DOHH2 (cell line): ENCODE measurements around the gene EIF2AK2.

Source experiments
- H3F3A ChIP-seq: fragments of 200-600 bp; sonication (generic), shearing (Covaris generic); 2 replicates; pipeline ENCODE4 v1.6.0; 2016; ENCODE audit warnings: antibody characterized with exemption, mild to moderate bottlenecking; ENCODE audit not compliant: control insufficient read depth, insufficient read depth
- H3K27ac ChIP-seq: fragments of 200-600 bp; sonication (generic); 2 replicates; pipeline ENCODE4 v1.5.1; 2014; ENCODE audit warnings: low read depth, mild to moderate bottlenecking, low read length, moderate library complexity
- H3K27me3 ChIP-seq: fragments of 200-600 bp; sonication (generic); 2 replicates; pipeline ENCODE4 v1.6.1; 2014; ENCODE audit warnings: mild to moderate bottlenecking, low read length, mixed read lengths; ENCODE audit not compliant: control insufficient read depth
- H3K36me3 ChIP-seq: fragments of 200-600 bp; sonication (generic); 2 replicates; pipeline ENCODE4 v1.6.1; 2014; ENCODE audit warnings: mild to moderate bottlenecking, low read length, moderate library complexity, mixed read lengths; ENCODE audit not compliant: control insufficient read depth
- H3K4me1 ChIP-seq: fragments of 200-600 bp; sonication (generic); 2 replicates; pipeline ENCODE4 v1.6.1; 2014; ENCODE audit warnings: mild to moderate bottlenecking, low read length, mixed read lengths; ENCODE audit not compliant: control insufficient read depth
- H3K4me2 ChIP-seq: fragments of 200-600 bp; sonication (generic); 2 replicates; pipeline ENCODE4 v1.6.0; 2014; ENCODE audit warnings: mild to moderate bottlenecking, low read length, moderate library complexity
- H3K4me3 ChIP-seq: fragments of 200-600 bp; sonication (generic); 2 replicates; pipeline ENCODE4 v1.5.1; 2014; ENCODE audit warnings: mild to moderate bottlenecking, low read length, mixed read lengths
- H3K79me2 ChIP-seq: fragments of 200-600 bp; sonication (generic); 2 replicates; pipeline ENCODE4 v1.6.1; 2014; ENCODE audit warnings: mild to moderate bottlenecking, low read length, mixed read lengths; ENCODE audit not compliant: control insufficient read depth
- H3K9me2 ChIP-seq: fragments of 200-600 bp; sonication (generic); replicated peaks from 2 replicates; pipeline ENCODE4 v1.6.1; 2014; ENCODE audit warnings: mild to moderate bottlenecking, low read length, mixed read lengths; ENCODE audit not compliant: control insufficient read depth
- H3K9me3 ChIP-seq: fragments of 200-600 bp; sonication (generic); 2 replicates; pipeline ENCODE4 v1.6.1; 2014; ENCODE audit warnings: antibody characterized with exemption, low read length, mixed read lengths; ENCODE audit not compliant: control insufficient read depth, insufficient read depth
- H4K20me1 ChIP-seq: fragments of 200-600 bp; sonication (generic); 2 replicates; pipeline ENCODE4 v1.6.0; 2014; ENCODE audit warnings: low read depth, mild to moderate bottlenecking, antibody characterized with exemption, low read length, moderate library complexity; ENCODE audit not compliant: control insufficient read depth, insufficient read depth
- EZH2phosphoT487 ChIP-seq: fragments of 200-600 bp; sonication (generic); IDR thresholded peaks from 2 replicates; pipeline ENCODE4 v1.6.1; 2017; ENCODE audit warnings: borderline replicate concordance, mild to moderate bottlenecking, antibody characterized with exemption, low read length, moderate library complexity, mixed read lengths
- TF ChIP-seq, protein P1 (sequence below): fragments of 200-600 bp; sonication (generic); IDR thresholded peaks from one replicate; pipeline ENCODE4 v1.5.1; 2014; ENCODE audit warnings: antibody characterized with exemption, mild to moderate bottlenecking, low read depth, low read length; ENCODE audit not compliant: poor library complexity, severe bottlenecking

Gene EIF2AK2

GRCh38 chr2:37146062-37146461, 10.7 kb downstream of the EIF2AK2 start:
- Histone ChIP-seq H3K4me3 (no peak overlapping the region), H3K27me3 (no peaks in the 10 kb centered on the region), H3K9me2 (no peaks in the 10 kb centered on the region), H3K4me1 (peaks cover 5% of the 10 kb centered on the region), H3F3A (no peaks in the 10 kb centered on the region), H3K36me3 (peaks cover 25% of the 10 kb centered on the region), H4K20me1 (no peaks in the 10 kb centered on the region), H3K79me2 (peaks cover 1% of the 10 kb centered on the region; the same call in 1 of the 2 replicates), H3K4me2 (no peak overlapping the region), H3K27ac (no peak overlapping the region), H3K9me3 (no peaks in the 10 kb centered on the region)
- TF ChIP-seq, protein P1, sequence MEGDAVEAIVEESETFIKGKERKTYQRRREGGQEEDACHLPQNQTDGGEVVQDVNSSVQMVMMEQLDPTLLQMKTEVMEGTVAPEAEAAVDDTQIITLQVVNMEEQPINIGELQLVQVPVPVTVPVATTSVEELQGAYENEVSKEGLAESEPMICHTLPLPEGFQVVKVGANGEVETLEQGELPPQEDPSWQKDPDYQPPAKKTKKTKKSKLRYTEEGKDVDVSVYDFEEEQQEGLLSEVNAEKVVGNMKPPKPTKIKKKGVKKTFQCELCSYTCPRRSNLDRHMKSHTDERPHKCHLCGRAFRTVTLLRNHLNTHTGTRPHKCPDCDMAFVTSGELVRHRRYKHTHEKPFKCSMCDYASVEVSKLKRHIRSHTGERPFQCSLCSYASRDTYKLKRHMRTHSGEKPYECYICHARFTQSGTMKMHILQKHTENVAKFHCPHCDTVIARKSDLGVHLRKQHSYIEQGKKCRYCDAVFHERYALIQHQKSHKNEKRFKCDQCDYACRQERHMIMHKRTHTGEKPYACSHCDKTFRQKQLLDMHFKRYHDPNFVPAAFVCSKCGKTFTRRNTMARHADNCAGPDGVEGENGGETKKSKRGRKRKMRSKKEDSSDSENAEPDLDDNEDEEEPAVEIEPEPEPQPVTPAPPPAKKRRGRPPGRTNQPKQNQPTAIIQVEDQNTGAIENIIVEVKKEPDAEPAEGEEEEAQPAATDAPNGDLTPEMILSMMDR = no peak
- TF ChIP-seq EZH2phosphoT487 = no peak

DNA sequence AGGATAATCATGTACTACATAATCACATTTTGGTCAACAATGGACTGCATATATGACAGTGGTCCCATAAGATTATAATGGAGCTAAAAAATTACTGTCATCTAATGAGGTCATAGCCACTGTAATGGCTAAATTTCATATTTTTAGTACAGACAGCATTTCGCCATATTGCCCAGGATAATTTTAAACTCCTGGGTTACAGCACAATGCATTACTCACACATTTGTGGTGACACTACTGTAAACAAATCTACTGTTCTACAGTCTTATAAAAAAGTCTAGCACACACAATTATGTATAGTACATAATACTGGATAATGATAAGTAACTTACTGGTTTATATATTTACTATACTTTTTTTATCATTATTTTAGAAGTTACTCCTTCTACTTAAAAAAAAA, 12.8 kb downstream of the EIF2AK2 start:
- H3K27ac ChIP-seq = no peak overlapping the region
- no peaks in the 10 kb centered on the region for H4K20me1 ChIP-seq
- no peaks in the 10 kb centered on the region for H3K9me3 ChIP-seq
- H3K27me3 ChIP-seq = no peaks in the 10 kb centered on the region
- peaks cover 22% of the 10 kb centered on the region for H3K36me3 ChIP-seq
- H3K79me2 ChIP-seq = no peaks in the 10 kb centered on the region
- no peaks in the 10 kb centered on the region for H3K9me2 ChIP-seq
- H3F3A ChIP-seq = no peaks in the 10 kb centered on the region
- H3K4me2 ChIP-seq = no peak overlapping the region
- no peak overlapping the region for H3K4me3 ChIP-seq
- no peak for TF ChIP-seq EZH2phosphoT487
- TF ChIP-seq, protein P1 = no peak
- H3K4me1 ChIP-seq = no peaks in the 10 kb centered on the region

GRCh38 chr2:37142546-37142945, 14.2 kb downstream of the EIF2AK2 start:
- no peaks in the 10 kb centered on the region for H3K9me2 ChIP-seq
- no peak overlapping the region for H3K4me2 ChIP-seq
- no peak overlapping the region for H3K27ac ChIP-seq
- no peak overlapping the region for H3K4me3 ChIP-seq
- H3K9me3 ChIP-seq = no peaks in the 10 kb centered on the region
- no peaks in the 10 kb centered on the region for H3K4me1 ChIP-seq
- H3F3A ChIP-seq = no peaks in the 10 kb centered on the region
- peaks cover 17% of the 10 kb centered on the region for H3K36me3 ChIP-seq
- no peaks in the 10 kb centered on the region for H3K79me2 ChIP-seq
- no peaks in the 10 kb centered on the region for H4K20me1 ChIP-seq
- H3K27me3 ChIP-seq = no peaks in the 10 kb centered on the region
- no peak for TF ChIP-seq EZH2phosphoT487
- TF ChIP-seq, protein P1 = no peak
